Ishikawa (cell line): Measurements from ENCODE around the gene RPGR.

Source experiments
- CEBPB ChIP-seq: IDR thresholded peaks from 2 replicates; pipeline ENCODE4 v1.6.1; 2012
- CREB1 ChIP-seq: IDR thresholded peaks from 2 replicates; pipeline ENCODE4 v1.6.1; 2012; ENCODE audit warnings: low read depth
- EGR1 ChIP-seq: IDR thresholded peaks from 2 replicates; pipeline ENCODE4 v1.6.1; 2012
- EP300 ChIP-seq: IDR thresholded peaks from 2 replicates; pipeline ENCODE4 v1.6.1; 2012; ENCODE audit warnings: borderline replicate concordance
- FOXM1 ChIP-seq: IDR thresholded peaks from 2 replicates; pipeline ENCODE4 v1.6.1; 2012; ENCODE audit warnings: low read depth, borderline replicate concordance
- NFIC ChIP-seq: IDR thresholded peaks from 2 replicates; pipeline ENCODE4 v1.6.1; 2012
- RAD21 ChIP-seq: IDR thresholded peaks from 2 replicates; pipeline ENCODE4 v1.6.1; 2012; ENCODE audit warnings: low read depth
- REST ChIP-seq: IDR thresholded peaks from 2 replicates; pipeline ENCODE4 v1.6.1; 2012; ENCODE audit warnings: low read depth, mild to moderate bottlenecking
- TAF1 ChIP-seq: IDR thresholded peaks from 2 replicates; pipeline ENCODE4 v1.6.1; 2012; ENCODE audit warnings: low read depth, mild to moderate bottlenecking
- TCF12 ChIP-seq: IDR thresholded peaks from 2 replicates; pipeline ENCODE4 v1.6.1; 2012; ENCODE audit warnings: low read depth
- TEAD4 ChIP-seq: IDR thresholded peaks from 2 replicates; pipeline ENCODE4 v1.6.1; 2012
- YY1 ChIP-seq: IDR thresholded peaks from 2 replicates; pipeline ENCODE4 v1.6.1; 2012; ENCODE audit warnings: low read depth
- ZBTB7A ChIP-seq: IDR thresholded peaks from 2 replicates; pipeline ENCODE4 v1.6.1; 2012; ENCODE audit warnings: low read depth
- TF ChIP-seq, protein P1 (sequence below): IDR thresholded peaks from 2 replicates; pipeline ENCODE4 v1.6.1; 2012
- TF ChIP-seq, protein P2 (sequence below): IDR thresholded peaks from 2 replicates; pipeline ENCODE4 v1.6.1; 2012

The RPGR gene

GRCh38 chrX:38304010-38304409, 23.3 kb downstream of the RPGR start:
- TF ChIP-seq FOXM1: no peak
- TF ChIP-seq, protein P1, sequence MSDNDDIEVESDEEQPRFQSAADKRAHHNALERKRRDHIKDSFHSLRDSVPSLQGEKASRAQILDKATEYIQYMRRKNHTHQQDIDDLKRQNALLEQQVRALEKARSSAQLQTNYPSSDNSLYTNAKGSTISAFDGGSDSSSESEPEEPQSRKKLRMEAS: no peak
- no peak for TF ChIP-seq YY1
- no peak for TF ChIP-seq EGR1
- TF ChIP-seq RAD21: no peak
- TF ChIP-seq REST: no peak
- no peak for TF ChIP-seq ZBTB7A
- no peak for TF ChIP-seq CEBPB
- TF ChIP-seq, protein P2, sequence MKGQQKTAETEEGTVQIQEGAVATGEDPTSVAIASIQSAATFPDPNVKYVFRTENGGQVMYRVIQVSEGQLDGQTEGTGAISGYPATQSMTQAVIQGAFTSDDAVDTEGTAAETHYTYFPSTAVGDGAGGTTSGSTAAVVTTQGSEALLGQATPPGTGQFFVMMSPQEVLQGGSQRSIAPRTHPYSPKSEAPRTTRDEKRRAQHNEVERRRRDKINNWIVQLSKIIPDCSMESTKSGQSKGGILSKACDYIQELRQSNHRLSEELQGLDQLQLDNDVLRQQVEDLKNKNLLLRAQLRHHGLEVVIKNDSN: no peak
- TF ChIP-seq TEAD4: no peak
- no peak for TF ChIP-seq NFIC
- no peak for TF ChIP-seq EP300
- TF ChIP-seq TAF1: no peak
- no peak for TF ChIP-seq CREB1
- no peak for TF ChIP-seq TCF12

DNA sequence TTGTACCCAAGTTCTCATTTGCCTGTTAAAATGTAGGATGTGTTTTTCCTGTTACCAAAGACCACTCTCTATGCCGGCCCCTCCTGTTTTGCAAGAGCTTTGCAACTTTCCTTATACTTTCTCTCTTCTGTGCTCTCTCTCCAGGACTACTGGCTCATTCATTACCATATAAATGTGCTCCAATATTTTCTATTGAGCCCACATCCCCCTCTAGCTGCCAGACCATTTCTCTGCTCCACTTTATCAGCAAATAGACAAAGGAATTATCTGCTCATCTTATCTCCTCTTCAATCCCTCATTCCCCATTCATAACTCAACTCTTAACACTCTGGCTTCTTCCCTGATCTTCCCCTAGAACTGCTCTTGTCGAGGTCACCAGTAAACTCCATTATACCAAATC, 33.6 kb downstream of the RPGR start:
- TF ChIP-seq ZBTB7A (no peak), TAF1 (no peak), REST (no peak), EGR1 (no peak), RAD21 (no peak), NFIC (no peak), TEAD4 (no peak)
- TF ChIP-seq, protein P1: no peak

DNA sequence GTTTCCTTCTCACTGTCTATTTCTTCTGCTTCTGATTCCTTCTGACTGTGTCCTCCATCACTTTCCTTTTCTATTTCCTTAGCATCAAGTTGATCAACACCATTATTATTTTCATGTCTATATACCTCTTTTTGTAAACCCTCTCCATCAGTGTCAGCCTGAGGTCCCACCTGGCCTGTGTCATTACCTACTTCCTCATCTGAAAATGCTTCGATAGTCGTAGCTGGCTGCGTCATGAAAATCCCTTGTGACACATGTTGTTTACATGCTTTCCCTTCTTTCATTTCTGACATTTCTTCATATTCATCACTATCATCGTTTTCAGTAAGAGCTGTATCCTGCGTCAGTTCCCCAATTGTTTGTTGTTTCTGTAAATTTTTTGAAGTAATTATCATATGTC, 39.6 kb downstream of the RPGR start:
- TF ChIP-seq ZBTB7A: no peak

GRCh38 chrX:38285649-38286048, 41.7 kb downstream of the RPGR start:
- no peak for TF ChIP-seq ZBTB7A
- TF ChIP-seq TEAD4: no peak
- TF ChIP-seq, protein P2: no peak
- no peak for TF ChIP-seq REST
- TF ChIP-seq NFIC: no peak
- no peak for TF ChIP-seq TCF12
- no peak for TF ChIP-seq CEBPB
- no peak for TF ChIP-seq EP300
- no peak for TF ChIP-seq CREB1
- no peak for TF ChIP-seq EGR1
- TF ChIP-seq FOXM1: no peak
- TF ChIP-seq YY1: no peak
- TF ChIP-seq, protein P1: no peak
- TF ChIP-seq RAD21: no peak
- no peak for TF ChIP-seq TAF1

DNA sequence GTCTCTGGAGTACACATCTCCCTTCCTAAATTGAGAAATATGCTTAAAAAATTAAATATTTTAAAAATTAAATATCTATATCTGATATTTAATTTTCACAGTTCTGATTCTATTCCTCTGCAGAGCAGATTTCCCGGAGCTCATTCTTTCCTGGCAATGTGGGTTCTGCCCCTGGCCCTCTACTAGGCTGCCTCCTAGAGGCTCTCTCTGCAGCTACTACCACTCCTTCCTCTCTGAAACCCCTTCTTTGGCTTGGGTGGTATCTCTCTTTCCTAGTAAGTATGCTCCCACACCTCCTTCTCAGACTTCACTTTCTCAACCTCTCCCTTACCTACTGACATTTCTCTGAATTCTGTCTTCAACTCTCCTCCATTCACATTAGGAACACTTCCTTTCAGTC, 45.3 kb downstream of the RPGR start:
- no peak for TF ChIP-seq EP300
- no peak for TF ChIP-seq CREB1
- TF ChIP-seq EGR1: no peak
- TF ChIP-seq FOXM1: no peak
- TF ChIP-seq, protein P2: no peak
- no peak for TF ChIP-seq RAD21
- TF ChIP-seq YY1: no peak
- TF ChIP-seq TEAD4: no peak
